ENCODE data around the gene CYP21A2. TPM values are rescaled to one million over a fixed set of nuclear protein-coding genes. Genes with fewer than 3 reads are reported as not detected.
"Not testable (repeated sequence)": the region's sequence is repeated elsewhere in the genome, so short reads cannot be mapped to it uniquely, and the experiment has no call there.

CYP21A2 gene
- total RNA-seq, 1 donor from 2014 or later: not detected

DNA sequence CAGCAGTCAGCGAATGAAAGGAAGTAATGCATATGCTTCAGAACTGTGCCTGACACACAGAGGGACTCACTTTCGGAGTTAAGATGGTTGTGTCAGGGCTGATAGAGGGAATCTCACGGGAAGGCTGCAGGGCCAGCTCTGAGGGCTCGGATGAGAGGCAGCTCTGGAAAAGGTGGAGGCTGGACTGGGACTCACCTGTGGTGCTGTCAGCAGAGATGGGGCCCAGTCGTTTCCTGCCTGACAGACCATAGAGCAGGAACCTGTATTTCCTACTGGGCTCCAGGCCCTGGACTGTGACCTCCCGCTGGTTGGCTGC is 9.3 kb downstream of the CYP21A2 start:
- Mint-ChIP-seq H3K4me1 (peaks cover 27% of the 10 kb centered on the region), H3K27ac (no peak overlapping the region), H3K4me3 (no peak overlapping the region), H3K9me3 (no peaks in the 10 kb centered on the region), H3K27me3 (ENCODE audit: insufficient read depth, low read depth) (peaks cover 7% of the 10 kb centered on the region), H3K36me3 (no peaks in the 10 kb centered on the region)
- TF ChIP-seq EZH2 (IDR thresholded peaks at IDR 0.05): no peak
- Histone ChIP-seq H3K4me1 (no peaks in the 10 kb centered on the region), H3K9ac (no peak overlapping the region), H3K79me2 (ENCODE audit: low read depth) (no peaks in the 10 kb centered on the region), H3K4me2 (no peak overlapping the region), H3K9me3 (ENCODE audit: low read depth) (no peaks in the 10 kb centered on the region), H3K4me3 (no peak overlapping the region), H3K36me3 (no peaks in the 10 kb centered on the region), H2AFZ (replicated peaks) (no peak overlapping the region), H3K27me3 (no peaks in the 10 kb centered on the region), H4K20me1 (ENCODE audit: low read depth) (no peaks in the 10 kb centered on the region), H3K27ac (no peak overlapping the region), H3F3A (ENCODE audit: low read depth) (no peaks in the 10 kb centered on the region)
- no peak for DNase-seq (ENCODE audit: low spot score)

DNA sequence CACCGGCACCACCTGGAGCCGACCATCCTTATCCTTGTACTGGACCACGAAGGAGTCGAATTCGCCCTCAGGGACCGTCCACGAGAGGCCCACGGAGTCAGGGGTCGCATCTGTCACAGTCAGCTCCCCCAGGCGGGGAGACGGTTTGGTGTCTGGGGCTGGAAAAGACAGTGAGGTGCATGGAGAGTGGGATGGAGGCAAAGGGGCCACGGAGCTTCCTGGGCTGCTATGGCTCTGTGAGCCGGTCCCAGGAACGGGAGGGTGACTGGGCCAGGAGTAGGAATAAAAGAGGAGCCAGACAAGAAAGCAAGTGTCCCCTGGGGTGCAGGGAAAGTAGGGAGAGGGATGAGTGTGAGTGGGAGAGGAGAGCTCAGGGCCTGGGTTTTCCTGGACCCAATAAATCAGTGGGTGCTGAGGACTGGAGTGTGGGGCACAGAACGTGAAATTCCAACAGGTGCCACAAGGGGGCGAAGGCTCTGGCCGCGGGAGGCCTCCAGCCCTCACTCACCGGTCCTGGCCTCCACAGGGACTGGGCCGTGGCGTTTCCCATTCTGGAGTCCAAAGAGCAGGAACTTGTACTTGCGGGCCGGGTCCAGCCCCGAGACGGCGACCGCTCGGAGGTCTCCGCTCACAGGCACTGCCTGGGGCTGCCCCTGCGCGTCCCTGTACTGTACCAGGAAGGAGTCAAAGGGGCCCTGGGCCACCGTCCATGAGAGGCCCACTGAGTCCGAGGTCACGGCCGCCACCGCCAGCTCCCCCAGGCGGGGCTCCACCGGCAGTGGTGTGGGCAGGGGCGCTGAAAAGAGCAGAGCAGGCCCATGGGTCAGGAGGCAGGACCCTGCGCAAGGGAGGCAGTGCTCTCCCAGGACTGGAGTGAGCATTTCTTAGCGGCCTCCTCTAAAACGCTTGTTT is 9.9 kb downstream of the CYP21A2 start:
- no peaks in the 10 kb centered on the region for H3K36me3 Mint-ChIP-seq
- Histone ChIP-seq H3K36me3 (no peaks in the 10 kb centered on the region), H3K27me3 (no peaks in the 10 kb centered on the region), H3K9ac (no peak overlapping the region), H3K4me2 (no peak overlapping the region), H3K9me3 (ENCODE audit: low read depth) (no peaks in the 10 kb centered on the region), H3K4me3 (no peak overlapping the region), H4K20me1 (ENCODE audit: low read depth) (no peaks in the 10 kb centered on the region), H2AFZ (replicated peaks) (peak overlapping the region; percentile 93), H3K4me1 (no peaks in the 10 kb centered on the region), H3K79me2 (ENCODE audit: low read depth) (no peaks in the 10 kb centered on the region), H3K27ac (no peak overlapping the region), H3F3A (ENCODE audit: low read depth) (no peaks in the 10 kb centered on the region)
- peaks cover 27% of the 10 kb centered on the region for H3K4me1 Mint-ChIP-seq
- H3K27ac Mint-ChIP-seq: peak overlapping the region; percentile 90
- peak overlapping the region; percentile 56 for H3K4me3 Mint-ChIP-seq
- peaks cover 8% of the 10 kb centered on the region for H3K27me3 Mint-ChIP-seq (ENCODE audit: insufficient read depth, low read depth)
- TF ChIP-seq EZH2phosphoT487 (IDR thresholded peaks at IDR 0.05) (no peak), EZH2 (IDR thresholded peaks at IDR 0.05) (no peak)
- TF ChIP-seq, protein P1, sequence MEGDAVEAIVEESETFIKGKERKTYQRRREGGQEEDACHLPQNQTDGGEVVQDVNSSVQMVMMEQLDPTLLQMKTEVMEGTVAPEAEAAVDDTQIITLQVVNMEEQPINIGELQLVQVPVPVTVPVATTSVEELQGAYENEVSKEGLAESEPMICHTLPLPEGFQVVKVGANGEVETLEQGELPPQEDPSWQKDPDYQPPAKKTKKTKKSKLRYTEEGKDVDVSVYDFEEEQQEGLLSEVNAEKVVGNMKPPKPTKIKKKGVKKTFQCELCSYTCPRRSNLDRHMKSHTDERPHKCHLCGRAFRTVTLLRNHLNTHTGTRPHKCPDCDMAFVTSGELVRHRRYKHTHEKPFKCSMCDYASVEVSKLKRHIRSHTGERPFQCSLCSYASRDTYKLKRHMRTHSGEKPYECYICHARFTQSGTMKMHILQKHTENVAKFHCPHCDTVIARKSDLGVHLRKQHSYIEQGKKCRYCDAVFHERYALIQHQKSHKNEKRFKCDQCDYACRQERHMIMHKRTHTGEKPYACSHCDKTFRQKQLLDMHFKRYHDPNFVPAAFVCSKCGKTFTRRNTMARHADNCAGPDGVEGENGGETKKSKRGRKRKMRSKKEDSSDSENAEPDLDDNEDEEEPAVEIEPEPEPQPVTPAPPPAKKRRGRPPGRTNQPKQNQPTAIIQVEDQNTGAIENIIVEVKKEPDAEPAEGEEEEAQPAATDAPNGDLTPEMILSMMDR (IDR thresholded peaks at IDR 0.05): peak; percentile 73
- peak; percentile 75 for DNase-seq (ENCODE audit: low spot score)
- no peaks in the 10 kb centered on the region for H3K9me3 Mint-ChIP-seq

DNA sequence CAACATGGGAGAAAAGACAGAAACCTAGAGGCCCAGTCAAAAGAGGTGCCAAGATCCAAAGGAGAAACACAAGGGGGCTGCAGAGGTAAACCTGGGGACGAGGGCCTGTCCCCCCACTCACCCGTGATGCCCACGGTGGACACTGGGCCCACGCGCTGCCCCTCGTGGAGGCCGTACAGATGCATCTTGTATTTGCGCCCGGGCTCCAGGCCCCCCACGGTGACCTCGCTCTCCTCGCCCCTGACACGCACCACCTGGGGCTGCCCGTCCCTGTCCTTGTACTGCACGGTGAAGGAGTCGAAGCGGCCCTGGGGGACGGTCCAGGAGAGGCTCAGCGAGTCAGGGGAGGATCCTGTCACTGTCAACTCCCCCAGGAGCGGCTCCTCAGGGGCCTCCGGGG is 10.9 kb downstream of the CYP21A2 start:
- not testable (repeated sequence) for H3K4me3 ChIP-seq; H3K4me1 ChIP-seq; H2AFZ ChIP-seq (replicated peaks); H3K4me2 ChIP-seq; H3K9me3 ChIP-seq (ENCODE audit: low read depth); H3K79me2 ChIP-seq (ENCODE audit: low read depth); H3K36me3 ChIP-seq; H3K27ac ChIP-seq; H3K36me3 Mint-ChIP-seq; H3K27me3 Mint-ChIP-seq (ENCODE audit: insufficient read depth, low read depth); DNase-seq (ENCODE audit: low spot score); H3F3A ChIP-seq (ENCODE audit: low read depth); H3K9me3 Mint-ChIP-seq; H4K20me1 ChIP-seq (ENCODE audit: low read depth); H3K9ac ChIP-seq; H3K27me3 ChIP-seq
- peak overlapping the region; percentile 84 for H3K27ac Mint-ChIP-seq
- H3K4me1 Mint-ChIP-seq: peaks cover 28% of the 10 kb centered on the region
- peak overlapping the region; percentile 54 for H3K4me3 Mint-ChIP-seq

DNA sequence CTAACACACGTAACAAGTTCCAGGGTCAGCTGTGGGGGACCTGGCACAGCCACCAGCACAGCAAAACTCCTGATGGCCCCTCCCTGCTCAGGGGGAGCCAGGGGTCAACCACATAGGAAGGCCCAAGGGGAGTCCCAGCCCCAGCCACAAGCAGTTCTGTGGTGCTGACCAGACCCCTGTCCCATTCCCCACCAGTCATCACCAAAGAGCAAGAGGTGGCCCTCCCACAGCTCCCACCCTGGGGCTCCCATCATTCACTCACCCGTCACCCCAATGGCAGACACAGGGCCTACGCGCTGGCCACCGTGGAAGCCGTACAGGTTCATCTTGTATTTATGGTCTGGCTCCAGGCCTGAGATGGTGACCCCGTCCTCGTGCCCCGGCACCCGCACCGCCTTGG is 11.5 kb downstream of the CYP21A2 start:
- H3K9ac ChIP-seq; H3K4me1 ChIP-seq; H4K20me1 ChIP-seq (ENCODE audit: low read depth); H3K36me3 ChIP-seq; H3K9me3 ChIP-seq (ENCODE audit: low read depth); H2AFZ ChIP-seq (replicated peaks); H3F3A ChIP-seq (ENCODE audit: low read depth); H3K4me3 ChIP-seq; H3K4me3 Mint-ChIP-seq; DNase-seq (ENCODE audit: low spot score); H3K9me3 Mint-ChIP-seq; H3K27ac ChIP-seq; H3K4me2 ChIP-seq; H3K27me3 ChIP-seq; H3K27ac Mint-ChIP-seq; H3K79me2 ChIP-seq (ENCODE audit: low read depth); H3K36me3 Mint-ChIP-seq: not testable (repeated sequence)
- H3K27me3 Mint-ChIP-seq (ENCODE audit: insufficient read depth, low read depth): peaks cover 12% of the 10 kb centered on the region
- peaks cover 34% of the 10 kb centered on the region for H3K4me1 Mint-ChIP-seq

DNA sequence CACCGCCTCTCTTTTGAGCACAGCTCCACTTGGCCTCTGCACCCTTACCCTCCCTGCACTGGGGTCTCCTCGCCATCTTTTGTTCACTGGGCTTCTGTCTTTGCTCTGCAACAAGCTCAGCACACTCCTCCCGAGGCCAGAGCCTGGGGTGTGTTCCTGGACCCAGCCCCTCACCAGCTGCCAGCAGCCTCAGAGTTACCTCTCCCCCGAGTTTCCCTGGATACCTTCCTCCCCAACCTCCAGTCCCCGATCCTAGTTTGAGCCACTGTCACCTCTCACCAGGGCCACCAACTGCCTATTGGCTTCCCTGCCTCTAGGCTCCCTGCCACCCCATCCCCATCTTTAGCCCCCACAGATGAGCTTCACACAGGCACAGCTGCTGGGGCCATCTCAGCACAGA is 12.3 kb downstream of the CYP21A2 start:
- Histone ChIP-seq H3K9me3 (ENCODE audit: low read depth) (no peaks in the 10 kb centered on the region), H4K20me1 (ENCODE audit: low read depth) (no peaks in the 10 kb centered on the region), H2AFZ (replicated peaks) (no peak overlapping the region), H3K79me2 (ENCODE audit: low read depth) (no peaks in the 10 kb centered on the region), H3K27me3 (no peaks in the 10 kb centered on the region), H3F3A (ENCODE audit: low read depth) (no peaks in the 10 kb centered on the region), H3K9ac (no peak overlapping the region), H3K36me3 (no peaks in the 10 kb centered on the region), H3K4me2 (no peak overlapping the region), H3K4me3 (no peak overlapping the region), H3K27ac (no peak overlapping the region), H3K4me1 (no peaks in the 10 kb centered on the region)
- peaks cover 34% of the 10 kb centered on the region for H3K4me1 Mint-ChIP-seq
- H3K4me3 Mint-ChIP-seq: peak overlapping the region; percentile 70
- peak overlapping the region; percentile 36 for H3K27ac Mint-ChIP-seq
- no peaks in the 10 kb centered on the region for H3K9me3 Mint-ChIP-seq
- H3K36me3 Mint-ChIP-seq: no peaks in the 10 kb centered on the region
- TF ChIP-seq EZH2phosphoT487 (IDR thresholded peaks at IDR 0.05) (no peak), EZH2 (IDR thresholded peaks at IDR 0.05) (no peak)
- TF ChIP-seq, protein P1 (IDR thresholded peaks at IDR 0.05): no peak
- DNase-seq (ENCODE audit: low spot score): no peak
- peaks cover 12% of the 10 kb centered on the region for H3K27me3 Mint-ChIP-seq (ENCODE audit: insufficient read depth, low read depth)

DNA sequence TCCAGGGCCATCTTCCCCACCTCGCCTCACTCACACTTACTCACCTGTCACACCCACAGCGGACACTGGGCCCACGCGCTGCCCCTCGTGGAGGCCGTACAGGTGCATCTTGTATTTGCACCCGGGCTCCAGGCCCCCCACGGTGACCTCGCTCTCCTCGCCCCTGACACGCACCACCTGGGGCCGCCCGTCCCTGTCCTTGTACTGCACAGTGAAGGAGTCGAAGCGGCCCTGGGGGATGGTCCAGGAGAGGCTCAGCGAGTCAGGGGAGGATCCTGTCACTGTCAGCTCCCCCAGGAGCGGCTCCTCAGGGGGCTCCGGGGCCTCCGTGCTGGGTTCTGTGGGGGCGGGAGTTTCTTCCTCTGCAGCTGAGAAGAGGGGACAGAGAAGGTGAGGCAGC is 14.4 kb downstream of the CYP21A2 start:
- H3F3A ChIP-seq (ENCODE audit: low read depth); H2AFZ ChIP-seq (replicated peaks); H3K4me1 ChIP-seq; H3K79me2 ChIP-seq (ENCODE audit: low read depth); H3K27ac ChIP-seq; H4K20me1 ChIP-seq (ENCODE audit: low read depth); H3K27me3 ChIP-seq; H3K9me3 ChIP-seq (ENCODE audit: low read depth); H3K36me3 Mint-ChIP-seq; H3K4me3 ChIP-seq; DNase-seq (ENCODE audit: low spot score); H3K9me3 Mint-ChIP-seq; H3K36me3 ChIP-seq; H3K4me3 Mint-ChIP-seq; H3K27ac Mint-ChIP-seq; H3K4me2 ChIP-seq; H3K9ac ChIP-seq: not testable (repeated sequence)
- Mint-ChIP-seq H3K4me1 (peaks cover 16% of the 10 kb centered on the region), H3K27me3 (ENCODE audit: insufficient read depth, low read depth) (peaks cover 12% of the 10 kb centered on the region)

Measured in neural progenitor cell (in vitro differentiated cells).